ENCODE results near the gene PRMT1. TPM values are rescaled to one million over a fixed set of nuclear protein-coding genes. Genes with fewer than 3 reads are reported as not detected.

PRMT1 gene
- polyA plus RNA-seq, 1 experiment: 287 TPM

GRCh38 chr19:49680421-49681351 is 3.6 kb downstream of the PRMT1 start:
- TF ChIP-seq CTCF (IDR thresholded peaks at IDR 0.05; ENCODE audit: low read depth, low read length): peak; percentile 99
- ChIA-PET CTCF (interaction anchor here (0.6 to 1.3 kb wide), 17 partner anchors 8 to 208 kb away, joined by 3 to 14 read pairs (median 4); partner anchors contain the start of genes ADM5, AP2A1, CPT1C and FUZ), POLR2A (interaction anchor here (0.7 kb wide), 1 partner anchor 129 kb away, joined by 3 read pairs; no protein-coding TSS in a partner anchor)
- H3K27me3 ChIP-seq (ENCODE audit: control insufficient read depth, insufficient read depth, low read length): no peaks in the 10 kb centered on the region
- DNase-seq (ENCODE audit: low read depth, low spot score): peak; percentile 71
- peaks cover 4% of the 10 kb centered on the region; the same call in 1 of the 2 replicates for H3K9me3 ChIP-seq (ENCODE audit: control insufficient read depth, insufficient read depth, low read length)
- H3K4me3 ChIP-seq (ENCODE audit: low read depth, low read length): peak overlapping the region; percentile 39
- peak overlapping the region; percentile 39 for H3K27ac ChIP-seq (ENCODE audit: low read depth, low read length)

- CTCF ChIA-PET: interaction anchor here (0.6 to 1.3 kb wide), 3 partner anchors 15 to 190 kb away, joined by 3 to 7 read pairs (median 3); partner anchors contain the start of gene RRAS
- H3K4me3 ChIP-seq (ENCODE audit: low read depth, low read length): no peak overlapping the region
- POLR2A ChIA-PET: no interaction called here
- no peak for TF ChIP-seq CTCF (IDR thresholded peaks at IDR 0.05; ENCODE audit: low read depth, low read length)
- no peak for DNase-seq (ENCODE audit: low read depth, low spot score)
- H3K27ac ChIP-seq (ENCODE audit: low read depth, low read length): no peak overlapping the region
- peaks cover 4% of the 10 kb centered on the region; the same call in 1 of the 2 replicates for H3K9me3 ChIP-seq (ENCODE audit: control insufficient read depth, insufficient read depth, low read length)
- no peaks in the 10 kb centered on the region for H3K27me3 ChIP-seq (ENCODE audit: control insufficient read depth, insufficient read depth, low read length)
These were observed 4.8 kb downstream of the PRMT1 start for GRCh38 chr19:49681830-49682229.

GRCh38 chr19:49682274-49682673 is 5.2 kb downstream of the PRMT1 start:
- peaks cover 1% of the 10 kb centered on the region; the same call in 1 of the 2 replicates for H3K9me3 ChIP-seq (ENCODE audit: control insufficient read depth, insufficient read depth, low read length)
- ChIA-PET CTCF (interaction anchor here (0.5 to 0.6 kb wide), 2 partner anchors 138 to 190 kb away, joined by 4 to 7 read pairs; no protein-coding TSS in a partner anchor), POLR2A (no interaction called here)
- H3K4me3 ChIP-seq (ENCODE audit: low read depth, low read length): no peak overlapping the region
- H3K27me3 ChIP-seq (ENCODE audit: control insufficient read depth, insufficient read depth, low read length): no peaks in the 10 kb centered on the region
- no peak for DNase-seq (ENCODE audit: low read depth, low spot score)
- no peak for TF ChIP-seq CTCF (IDR thresholded peaks at IDR 0.05; ENCODE audit: low read depth, low read length)
- H3K27ac ChIP-seq (ENCODE audit: low read depth, low read length): peak overlapping the region; percentile 21

- TF ChIP-seq CTCF (IDR thresholded peaks at IDR 0.05; ENCODE audit: low read depth, low read length): no peak
- POLR2A ChIA-PET: interaction anchor here (0.8 kb wide), 1 partner anchor 93 kb away, joined by 7 read pairs; no protein-coding TSS in a partner anchor
- CTCF ChIA-PET: no interaction called here
- Histone ChIP-seq H3K9me3 (ENCODE audit: control insufficient read depth, insufficient read depth, low read length) (no peaks in the 10 kb centered on the region), H3K4me3 (ENCODE audit: low read depth, low read length) (no peak overlapping the region), H3K27ac (ENCODE audit: low read depth, low read length) (no peak overlapping the region), H3K27me3 (ENCODE audit: control insufficient read depth, insufficient read depth, low read length) (no peaks in the 10 kb centered on the region)
- DNase-seq (ENCODE audit: low read depth, low spot score): no peak
These were observed 6.8 kb downstream of the PRMT1 start for GRCh38 chr19:49683814-49684250.
